T-helper 9 cell (primary cell): ENCODE results near the gene RGS6.
A peak's percentile ranks its signal among the peaks of the same experiment; 100 is the strongest.

Experiments used
- DNase-seq: peaks from one replicate; pipeline ENCODE4 v3.0.0-alpha.2; 2020

Gene RGS6

DNA sequence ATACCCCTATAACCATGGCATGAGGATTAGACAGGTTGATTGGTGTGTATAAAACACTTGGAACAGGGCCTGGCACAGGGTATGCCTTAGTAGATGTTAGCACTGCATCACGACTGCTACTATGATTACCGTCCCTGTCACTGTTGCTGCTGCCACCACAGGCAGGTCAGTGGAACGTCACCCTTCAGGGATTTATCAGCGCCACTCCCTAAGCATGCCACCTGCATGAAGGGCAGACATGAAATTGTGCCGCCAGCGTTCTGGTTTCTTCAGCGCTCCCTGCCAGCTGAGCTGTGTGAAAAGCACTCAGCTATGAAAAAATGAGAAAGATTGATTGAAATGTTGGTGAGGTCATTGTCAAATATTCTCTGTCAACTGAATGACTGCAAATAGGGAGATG is 484.7 kb downstream of the RGS6 start:
- DNase-seq: no peak

DNA sequence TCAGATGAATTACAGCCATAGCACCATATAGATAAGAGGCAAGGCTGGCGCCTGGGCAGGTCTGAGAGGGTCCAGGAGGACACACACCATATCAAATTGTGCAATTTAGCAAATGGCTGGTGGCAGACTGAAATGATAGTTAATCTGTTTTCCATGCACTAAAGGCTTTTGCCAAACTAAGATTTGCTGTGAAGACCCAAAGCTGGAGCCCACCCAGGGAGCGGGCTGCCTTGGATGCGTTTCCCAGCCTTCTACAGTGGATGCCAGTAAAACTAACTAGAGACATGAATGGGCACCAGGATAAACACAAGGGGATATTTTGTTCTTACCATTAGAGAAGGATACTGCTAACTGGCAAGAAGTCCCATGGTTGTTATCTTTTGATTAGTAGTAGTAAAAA is 486.6 kb downstream of the RGS6 start:
- DNase-seq: no peak

DNA sequence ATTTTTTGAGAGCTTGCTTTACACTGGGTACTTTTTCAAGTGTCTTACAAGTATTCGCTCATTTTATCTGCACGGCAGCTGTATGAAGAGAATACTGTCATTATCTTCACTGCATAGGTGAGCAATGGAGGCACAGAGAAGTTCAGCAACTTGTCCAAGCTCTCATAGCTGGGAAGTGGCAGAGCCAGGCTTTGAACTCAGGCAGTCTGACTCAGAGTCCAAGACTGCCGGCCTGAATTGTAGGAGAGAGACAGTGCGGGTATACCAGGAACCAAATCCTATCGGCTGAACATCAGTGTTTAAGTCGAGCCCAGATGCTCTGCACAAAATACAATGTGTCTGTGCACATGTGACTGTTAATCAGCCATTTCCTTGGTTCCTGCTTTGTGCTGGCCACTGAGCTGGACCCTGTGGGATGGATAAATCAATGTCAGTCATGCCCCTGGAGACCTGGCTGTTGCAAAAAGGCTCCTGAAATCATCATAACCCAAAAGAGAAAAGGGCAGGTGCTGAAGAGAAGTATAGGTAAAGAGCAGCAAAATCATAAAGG is 487.1 kb downstream of the RGS6 start:
- no peak for DNase-seq

DNA sequence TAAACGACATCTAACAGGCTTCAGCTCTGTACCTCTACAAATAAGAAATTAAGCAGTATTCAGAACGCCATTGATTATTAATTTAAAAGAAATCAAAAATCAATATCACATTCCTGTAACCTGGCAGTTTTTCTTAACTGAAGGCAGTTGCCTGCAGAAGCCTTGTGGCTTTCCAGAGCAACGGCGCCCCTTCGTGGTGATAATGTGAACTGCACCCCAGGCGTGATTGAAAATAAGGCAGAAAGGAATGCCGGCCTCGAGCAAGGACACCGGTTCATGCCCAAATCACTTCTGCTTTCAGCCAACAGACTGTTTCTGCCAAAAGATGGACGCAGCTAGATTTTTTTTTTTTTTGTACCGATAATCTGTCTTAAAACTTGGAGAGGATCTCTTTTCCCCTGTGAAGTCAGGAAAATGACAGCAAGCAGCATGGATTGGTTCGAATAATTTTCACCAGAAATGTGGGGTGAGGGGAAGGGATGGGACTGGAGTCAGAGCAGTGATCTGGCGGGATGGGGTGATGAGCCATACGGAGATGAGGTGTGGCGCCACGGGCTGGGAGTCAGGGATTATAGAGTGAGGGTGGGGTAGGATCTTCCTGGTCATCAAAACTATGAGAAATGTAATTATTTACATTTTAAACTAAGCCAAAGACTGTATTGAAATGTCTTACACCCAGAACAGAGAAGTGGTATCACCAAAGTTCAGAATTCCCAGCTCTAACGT is 488.7 kb downstream of the RGS6 start:
- DNase-seq: peak; percentile 67

DNA sequence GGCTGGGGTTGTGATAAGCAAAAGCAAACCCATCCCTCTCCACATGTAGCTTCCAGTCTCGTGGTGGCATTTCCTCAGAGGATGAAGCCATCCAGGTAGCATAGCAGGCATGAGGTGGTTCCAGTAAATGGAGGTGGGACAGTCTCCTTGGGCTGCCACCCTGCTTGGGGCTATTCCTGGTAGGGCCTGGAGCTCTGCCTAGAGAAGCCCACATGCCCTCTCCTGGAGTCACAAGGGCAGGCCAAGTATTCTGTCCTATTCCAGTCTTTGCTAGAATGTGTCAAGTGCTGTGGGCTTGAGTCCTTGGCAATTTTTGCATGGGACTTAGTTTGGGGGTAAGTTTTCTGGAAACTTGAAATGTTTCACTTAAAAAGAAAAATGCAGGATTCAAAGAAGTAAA is 491.7 kb downstream of the RGS6 start:
- DNase-seq: no peak

DNA sequence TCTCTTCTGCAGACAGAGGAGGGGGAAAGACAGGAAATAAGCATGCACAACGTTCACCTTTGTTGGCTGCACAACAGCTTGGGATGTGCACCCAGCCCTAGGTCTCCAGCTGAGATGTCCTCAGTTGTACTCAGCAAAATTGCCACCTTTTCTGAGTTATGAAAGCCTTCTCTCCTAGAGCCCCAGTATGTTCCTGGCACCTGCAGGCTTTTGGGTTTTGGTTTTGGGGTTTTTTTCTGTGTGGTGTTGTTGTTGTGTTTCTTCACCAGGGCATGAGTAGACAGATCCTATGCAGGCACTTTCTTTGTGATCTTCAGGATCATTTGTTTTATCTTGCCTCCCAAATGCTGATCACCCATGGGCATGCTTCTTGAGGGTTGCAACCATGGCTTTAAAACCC is 498.2 kb downstream of the RGS6 start:
- DNase-seq: no peak

DNA sequence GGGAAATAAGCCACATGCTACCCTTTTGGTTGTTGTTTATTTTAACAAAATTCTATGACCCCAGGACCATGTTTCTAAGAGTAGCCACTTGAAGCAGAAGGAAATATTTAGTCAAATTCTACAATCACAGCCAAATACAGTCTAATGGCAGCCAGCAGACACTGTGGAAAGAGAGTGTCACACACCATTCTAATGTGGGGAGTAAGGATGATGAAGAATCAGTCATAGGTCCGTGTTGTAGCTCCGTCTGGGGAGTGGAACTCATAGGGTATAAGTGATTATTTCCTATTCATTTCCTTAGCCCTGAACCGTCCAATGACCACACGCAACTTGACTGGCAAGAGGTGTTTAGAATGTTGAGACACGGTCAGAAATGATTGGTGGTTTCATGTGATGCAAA is 500.5 kb downstream of the RGS6 start:
- DNase-seq: no peak

DNA sequence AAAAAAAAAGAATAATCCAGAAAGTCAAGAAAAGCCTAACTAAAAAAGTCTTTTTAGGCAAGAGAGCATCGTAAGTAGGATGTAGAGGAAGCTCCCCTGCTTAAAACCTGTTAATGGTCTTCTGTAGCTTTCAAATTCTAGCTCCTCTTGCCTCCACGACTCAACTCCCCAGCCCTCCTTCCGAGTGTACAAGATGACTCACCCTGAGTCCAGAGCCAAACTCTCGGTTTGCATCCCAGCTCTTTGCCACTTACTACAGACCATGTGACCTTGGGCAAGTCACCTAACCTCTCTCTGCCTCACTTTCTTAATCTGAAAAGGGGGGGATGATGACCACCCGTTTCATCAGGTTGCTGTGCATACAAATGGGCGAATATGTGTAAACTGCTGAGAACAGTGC is 501.3 kb downstream of the RGS6 start:
- DNase-seq: no peak

DNA sequence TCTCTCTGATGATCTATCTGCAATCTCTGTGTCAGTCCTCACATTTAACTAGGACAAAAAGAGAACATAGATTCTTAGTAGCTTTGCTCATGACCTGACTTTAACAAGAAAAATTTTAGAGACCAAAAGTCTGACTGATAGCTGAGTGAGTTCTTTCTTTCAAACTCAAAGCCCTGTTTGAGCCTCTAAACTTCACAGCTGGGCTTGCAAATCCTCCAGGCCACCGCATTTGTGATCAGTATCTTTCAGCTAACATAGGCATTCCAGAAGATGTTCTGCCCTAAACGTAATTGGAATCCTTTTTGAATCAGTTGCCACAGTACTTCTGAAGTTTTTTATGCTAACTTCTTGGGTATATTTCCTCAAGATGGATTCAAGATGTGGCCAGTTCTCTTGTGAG is 502.6 kb downstream of the RGS6 start:
- no peak for DNase-seq

DNA sequence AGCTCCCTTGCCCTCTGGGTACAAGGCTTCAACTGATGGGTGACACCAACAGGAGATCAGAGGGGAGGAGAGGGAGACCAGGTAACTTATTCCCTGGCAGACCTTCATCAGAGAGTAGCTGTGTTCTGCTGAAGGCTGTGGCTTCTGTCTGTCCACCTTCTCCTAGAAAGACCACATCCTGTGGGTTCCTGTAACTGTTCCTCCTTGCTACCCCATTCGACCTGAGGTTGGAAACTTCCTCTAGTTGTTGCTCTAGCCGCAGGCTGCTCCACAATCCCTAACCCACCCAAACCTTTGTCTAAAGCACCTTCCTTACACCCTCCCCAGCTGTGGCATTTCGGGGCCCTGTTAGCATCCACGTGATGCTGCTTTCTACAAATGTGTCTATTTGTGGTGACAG is 507.5 kb downstream of the RGS6 start:
- DNase-seq: no peak

DNA sequence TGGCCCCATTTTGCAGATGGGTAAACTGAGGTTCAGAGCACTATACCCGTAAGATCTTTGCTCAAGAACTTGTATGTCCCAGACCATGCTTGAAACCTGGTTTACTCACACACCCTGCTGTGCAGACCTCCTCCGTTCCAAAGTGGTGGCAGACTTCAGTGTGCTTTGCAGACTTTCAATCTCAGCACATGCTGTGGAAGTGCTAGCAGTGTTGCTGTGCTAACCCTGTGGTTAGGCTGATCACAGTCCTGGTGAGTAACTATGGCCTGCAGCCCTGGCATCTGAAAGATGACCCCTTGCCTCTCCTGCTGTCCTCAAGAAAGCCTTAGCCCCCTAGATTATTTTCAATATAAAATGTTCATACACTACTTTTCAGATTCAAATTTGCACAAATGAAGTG is 511.0 kb downstream of the RGS6 start:
- no peak for DNase-seq

DNA sequence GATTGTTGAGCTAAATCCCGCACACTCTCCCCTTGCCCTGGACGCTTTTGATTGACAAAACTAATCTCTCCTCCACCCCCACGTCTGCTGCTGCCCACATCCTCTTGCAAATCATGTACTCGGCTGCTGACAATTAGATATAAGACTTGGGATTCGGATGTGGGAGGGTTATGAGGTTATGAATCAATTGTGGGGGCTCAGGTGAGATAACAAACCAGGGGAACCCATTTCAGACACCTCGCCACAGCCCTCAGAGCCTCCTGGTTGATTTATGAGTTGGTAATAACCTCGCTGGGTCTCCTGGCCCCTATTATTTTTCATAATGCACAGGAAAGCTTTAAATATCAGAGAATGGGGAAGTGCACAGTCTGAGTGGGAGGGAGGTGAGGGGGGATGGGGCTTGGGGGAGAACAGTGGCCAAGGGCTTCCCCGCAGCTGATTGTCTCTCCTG is 511.8 kb downstream of the RGS6 start:
- DNase-seq: no peak

DNA sequence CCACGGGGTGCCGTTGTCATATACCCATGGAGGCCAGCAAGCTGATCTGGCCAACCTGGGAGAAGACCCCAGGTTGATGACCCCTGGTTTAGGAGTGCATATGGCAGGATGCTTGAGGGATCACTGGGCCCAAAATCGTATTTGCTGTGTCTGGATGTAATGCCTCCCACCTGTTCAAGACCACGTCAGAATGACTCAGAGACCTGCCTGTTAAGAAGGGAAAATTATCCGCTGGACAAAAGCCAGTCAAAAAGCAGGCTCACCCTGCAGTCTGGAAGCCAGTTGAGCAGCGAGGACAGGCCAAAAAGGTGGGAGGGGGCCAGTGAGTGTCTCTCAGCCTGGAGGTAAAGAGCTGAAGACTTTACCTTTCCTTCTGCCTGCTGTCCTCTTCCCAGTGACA is 512.5 kb downstream of the RGS6 start:
- DNase-seq: no peak

DNA sequence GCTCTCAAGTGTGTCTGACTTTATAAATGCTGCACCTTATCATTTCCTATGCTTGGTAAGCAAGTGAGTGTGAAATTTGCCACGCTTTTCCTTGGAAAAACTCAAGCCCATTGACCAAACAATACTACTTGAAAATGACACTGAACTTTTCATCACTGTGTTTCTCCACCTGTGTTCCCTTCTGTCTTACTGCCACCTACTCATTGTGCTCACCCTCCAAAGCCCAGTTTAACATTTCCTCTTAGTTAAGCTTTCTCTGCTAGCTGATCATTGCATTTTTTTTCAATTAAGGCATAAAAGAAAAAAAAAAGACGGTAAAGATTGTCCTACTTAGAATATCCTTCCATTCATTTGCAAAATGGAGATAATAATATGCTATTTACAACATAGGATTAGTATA is 516.0 kb downstream of the RGS6 start:
- no peak for DNase-seq

DNA sequence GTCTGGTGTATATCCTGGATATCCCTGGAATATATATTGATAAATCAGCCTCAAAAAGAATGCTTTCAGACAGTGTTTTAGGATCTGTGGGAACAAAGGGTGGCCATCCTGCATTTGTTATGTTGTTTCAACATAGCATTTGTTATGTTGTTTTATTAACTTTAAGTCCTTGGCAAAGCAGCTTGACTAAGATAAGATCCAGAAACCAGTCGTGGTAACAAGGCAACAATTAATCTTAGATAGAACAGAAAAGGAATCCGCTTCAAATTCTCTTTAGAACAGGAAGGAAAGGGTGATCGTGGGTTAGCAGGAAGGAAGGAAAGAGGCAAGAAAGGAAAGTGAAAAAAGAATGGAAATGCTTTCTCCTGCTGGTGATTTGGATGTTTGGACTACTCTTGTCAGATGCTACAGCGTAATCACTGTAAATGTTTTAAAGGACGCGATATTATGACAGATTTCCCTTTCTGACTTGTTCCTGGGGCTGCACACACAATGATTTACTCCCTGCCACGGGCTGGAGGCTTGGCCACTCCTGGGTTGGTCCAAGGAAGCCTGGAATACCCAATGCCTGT is 518.3 kb downstream of the RGS6 start:
- no peak for DNase-seq

DNA sequence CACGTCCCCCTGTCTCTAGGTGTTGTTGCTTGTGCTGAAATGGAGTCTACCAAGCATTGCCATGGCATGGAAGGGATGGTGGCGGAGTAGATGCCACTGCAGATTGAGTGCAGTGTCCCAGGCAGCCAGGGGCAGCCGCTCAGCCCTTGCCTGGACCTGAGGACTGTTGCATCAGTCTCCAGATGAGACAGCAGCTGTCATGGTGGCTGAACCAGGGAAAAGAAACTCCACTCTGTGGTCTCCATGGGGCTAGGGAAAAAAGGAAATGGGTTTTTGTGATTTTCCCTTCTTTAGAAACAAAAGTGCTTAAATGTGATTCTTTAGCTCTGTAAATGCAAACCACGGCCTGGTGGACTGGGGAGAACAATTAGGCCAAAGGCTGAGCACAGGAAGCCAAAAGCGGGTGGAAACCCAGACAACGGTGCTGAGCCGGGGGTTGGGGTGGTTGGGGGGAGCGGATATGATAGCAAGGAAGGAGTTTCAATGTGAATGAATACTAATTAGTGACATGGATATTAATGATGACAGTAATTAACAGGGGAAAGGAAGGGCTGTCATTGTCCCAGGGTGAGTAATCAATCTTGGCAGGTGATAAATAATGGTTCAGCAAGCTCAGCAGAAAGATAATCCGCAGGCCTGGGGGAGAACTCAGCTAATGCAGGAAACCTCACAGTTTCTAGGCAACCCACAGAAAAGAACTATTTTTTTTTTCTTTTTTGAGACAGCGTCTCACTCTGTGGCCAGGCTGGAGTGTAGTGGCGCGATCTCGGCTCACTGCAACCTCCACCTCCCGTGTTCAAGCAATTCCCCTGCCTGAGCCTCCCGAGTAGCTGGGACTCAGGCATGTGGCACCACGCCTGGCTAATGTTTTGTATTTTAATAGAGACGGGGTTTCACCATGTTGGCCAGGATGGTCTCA is 519.1 kb downstream of the RGS6 start:
- DNase-seq: peak; percentile 24

DNA sequence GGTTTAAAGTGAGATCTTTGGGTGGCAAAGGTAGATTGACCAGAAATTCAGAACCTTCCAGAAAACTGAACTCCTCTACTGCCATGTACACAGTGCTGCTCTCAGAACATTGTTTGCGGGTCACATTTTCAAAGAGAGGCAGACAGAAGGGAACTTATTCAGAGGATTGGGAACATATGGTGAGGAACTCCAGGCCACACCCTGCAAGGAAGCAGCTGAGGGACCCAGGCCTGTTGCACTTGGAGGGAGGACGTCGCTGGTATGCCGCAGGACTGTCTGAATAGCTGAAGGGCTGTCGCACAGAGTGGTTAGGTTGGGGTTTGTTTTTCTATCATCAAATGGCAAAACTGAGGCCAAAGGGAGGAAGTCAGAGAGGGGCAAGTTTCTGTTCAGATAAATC is 520.5 kb downstream of the RGS6 start:
- no peak for DNase-seq

DNA sequence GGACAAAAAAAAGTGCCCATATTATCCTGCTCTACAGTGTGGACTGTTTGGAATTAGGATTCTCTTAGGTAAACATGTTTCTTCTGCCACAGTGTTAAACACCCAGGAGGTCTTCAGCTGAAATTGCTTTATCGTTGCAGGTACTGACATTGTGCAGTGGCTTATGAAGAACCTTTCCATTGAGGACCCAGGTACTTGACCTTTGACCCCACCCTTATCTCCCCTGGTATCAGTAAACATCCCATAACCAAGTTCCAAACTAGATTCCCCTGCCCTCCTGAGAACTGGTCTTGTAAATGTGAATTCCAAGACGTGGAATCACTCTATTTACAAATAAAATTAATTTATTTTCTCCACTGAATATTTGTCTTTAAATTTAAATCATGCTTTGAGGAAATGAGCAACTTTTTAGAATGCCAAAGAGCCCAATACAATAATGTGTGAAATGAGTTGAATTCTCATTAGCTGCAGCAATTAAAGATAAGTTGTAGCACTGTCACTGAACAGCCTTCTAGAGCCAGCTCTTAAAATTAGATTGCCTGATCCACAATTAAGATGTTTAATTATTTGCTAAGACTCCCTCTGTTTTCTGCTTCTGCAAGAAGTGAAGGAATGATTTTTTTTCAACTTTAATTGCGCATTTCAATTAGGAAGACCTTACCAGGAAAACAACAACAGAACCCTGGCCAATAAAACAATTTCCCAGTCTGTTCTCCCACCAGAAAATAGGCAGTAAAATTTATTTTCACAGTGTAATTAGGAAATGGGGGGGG is 522.3 kb downstream of the RGS6 start:
- no peak for DNase-seq

DNA sequence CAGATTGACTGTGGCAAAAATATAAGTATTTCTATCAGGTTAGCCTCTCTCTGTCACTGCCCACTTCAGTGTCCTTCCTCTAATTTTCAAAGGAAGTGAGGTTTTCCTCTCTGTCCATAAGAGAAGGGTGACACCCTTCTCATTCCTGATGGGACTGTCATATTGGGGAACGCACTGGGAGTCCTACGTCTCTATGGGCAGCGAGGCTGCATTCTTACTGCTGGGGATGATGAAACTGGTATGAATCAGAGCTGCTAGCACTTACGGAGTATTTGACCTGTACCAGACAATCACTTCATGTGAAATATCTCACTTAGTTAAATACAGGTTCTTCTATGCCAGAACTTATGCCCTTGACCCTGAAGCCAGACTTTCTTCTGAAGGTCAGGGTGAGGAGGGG is 525.4 kb downstream of the RGS6 start:
- DNase-seq: no peak

DNA sequence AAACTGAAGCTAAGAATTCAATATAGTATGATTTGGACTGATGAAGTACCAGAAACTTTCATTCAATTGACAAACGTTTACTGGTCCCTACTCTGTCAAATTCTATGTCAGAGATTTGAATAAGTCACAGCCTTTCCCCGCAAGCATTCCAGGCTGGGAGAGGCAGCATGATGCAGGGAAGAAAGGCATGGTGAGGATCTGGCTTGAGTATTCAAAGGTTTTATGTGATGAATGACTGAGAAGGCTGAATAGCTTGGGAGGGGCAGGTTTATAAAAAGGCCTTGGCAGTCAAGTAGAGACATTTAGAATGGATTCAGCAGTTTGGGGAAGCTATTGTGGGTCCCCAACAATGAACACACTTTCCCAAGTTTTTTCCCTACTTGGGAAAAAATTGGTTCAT is 529.8 kb downstream of the RGS6 start:
- DNase-seq: no peak

DNA sequence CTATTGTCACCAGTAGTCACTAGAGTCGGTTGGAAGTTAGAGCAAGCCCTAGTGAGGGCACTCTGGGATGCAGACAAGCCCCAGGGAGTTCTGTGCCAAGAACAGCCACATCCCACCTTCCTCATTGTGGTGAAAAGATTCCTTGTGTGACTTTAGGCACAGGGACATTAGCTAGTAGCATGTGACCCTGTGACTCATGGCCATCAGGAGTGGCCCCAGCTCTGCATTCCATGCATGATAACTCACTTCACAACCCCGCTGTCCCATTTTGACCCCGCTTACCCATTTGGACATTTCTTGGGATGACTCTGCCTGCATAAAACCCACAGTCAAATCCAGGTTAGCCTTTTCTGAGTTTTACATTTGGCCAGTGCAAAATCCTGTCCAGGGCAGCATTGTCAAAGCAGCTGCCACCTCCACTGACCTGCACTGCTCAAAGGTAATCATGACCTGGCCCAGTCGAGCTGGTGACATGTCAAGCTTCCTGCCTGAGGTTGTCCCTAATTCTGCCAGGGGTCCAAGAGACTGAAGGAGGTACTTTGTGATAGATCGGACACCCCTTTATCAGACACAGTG is 531.1 kb downstream of the RGS6 start:
- no peak for DNase-seq

DNA sequence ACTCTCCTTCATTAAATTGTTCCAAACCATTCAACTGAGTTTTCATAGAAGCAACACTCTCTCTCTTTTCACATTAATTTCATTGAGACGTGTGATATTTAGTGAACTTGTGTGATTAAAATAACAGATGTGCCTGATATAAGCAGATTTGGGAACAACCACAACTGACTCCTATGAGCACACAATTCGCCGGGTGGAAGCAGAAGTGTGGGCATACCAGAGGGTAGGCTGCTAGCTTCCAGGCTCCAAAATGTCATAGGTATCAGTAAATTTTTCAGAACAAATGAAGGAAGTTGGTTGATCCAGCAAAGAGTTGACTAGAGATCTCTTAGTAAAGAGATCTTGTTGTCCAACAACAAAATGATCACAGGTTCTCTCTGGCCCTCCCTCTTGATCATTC is 532.0 kb downstream of the RGS6 start:
- DNase-seq: no peak
